GM12878 (cell line): ENCODE measurements around the gene ZNF423. TPM values are rescaled to one million over a fixed set of nuclear protein-coding genes. Genes with fewer than 3 reads are reported as not detected.

ENCODE experiments used
- ATAC-seq: fragments of 200-7000 bp; cut with Tn5 transposase; 3 replicates; pipeline ENCODE4 v1.9.1; 2020; ENCODE audit warnings: mild to moderate bottlenecking, moderate library complexity
- BruUV-seq: library from RNA; stranded (reverse); fragments of 400-500 nt; replicated peaks from 2 replicates; lab custom pipeline; 2021; lab: Mats Ljungman, UMichigan
- CTCF ChIA-PET: fragments of 300-600 bp; sonication (Branson Sonifier 250); formaldehyde crosslinking; extraction: SDS; loops from one replicate; lab custom pipeline; 2021; ENCODE audit warnings: inconsistent platforms; lab: Yijun Ruan, JAX
- POLR2A ChIA-PET: fragments of 350-600 bp; formaldehyde crosslinking; extraction: SDS; loops from one replicate; lab custom pipeline; 2021; ENCODE audit warnings: inconsistent platforms; lab: Charles Lee
- RAD21 ChIA-PET: fragments of 300-600 bp; sonication (Branson Sonifier 250); formaldehyde crosslinking; loops from one replicate; lab custom pipeline; 2023; ENCODE audit warnings: antibody characterized with exemption; ENCODE audit not compliant: unreplicated experiment; lab: Charles Lee
- SMC1A ChIA-PET: fragments of 300-600 bp; sonication (Branson Sonifier 250); formaldehyde crosslinking; loops from one replicate; lab custom pipeline; 2023; ENCODE audit not compliant: unreplicated experiment, uncharacterized antibody; lab: Charles Lee
- DNase-seq: peaks from one replicate; pipeline ENCODE4 v3.0.0-alpha.2; 2011; ENCODE audit warnings: low read depth, low spot score
- FAIRE-seq: peaks from 3 replicates; lab custom pipeline; 2011; peaks lifted over from hg19 to GRCh38; lab: Jason Lieb, UNC
- H2AFZ ChIP-seq: 2 replicates; pipeline ENCODE4 v1.6.0; 2011; ENCODE audit warnings: low read depth, low read length, control low read depth; ENCODE audit not compliant: control insufficient read depth
- H3K27ac ChIP-seq: 2 replicates; pipeline ENCODE4 v1.5.1; 2011; ENCODE audit warnings: control low read depth; ENCODE audit not compliant: control insufficient read depth, insufficient read depth
- H3K27me3 ChIP-seq, 2 experiments: replicated peaks in 1 of 2; 2 replicates each; pipeline versions ENCODE4 v1.6.0 to v1.6.1; 2011; ENCODE audit warnings: low read length in 1 of 2; ENCODE audit not compliant: control insufficient read depth in 2 of 2, insufficient read depth in 2 of 2
- H3K36me3 ChIP-seq, 2 experiments: 2 replicates each; pipeline ENCODE4 v1.5.1; 2011; ENCODE audit warnings: low read length in 1 of 2; ENCODE audit not compliant: control insufficient read depth in 2 of 2, insufficient read depth in 2 of 2
- H3K4me1 ChIP-seq: 2 replicates; pipeline ENCODE4 v1.6.1; 2011; ENCODE audit warnings: mild to moderate bottlenecking, low read length, moderate library complexity, mixed read lengths; ENCODE audit not compliant: control insufficient read depth, insufficient read depth
- H3K4me2 ChIP-seq: 2 replicates; pipeline ENCODE4 v1.6.0; 2011; ENCODE audit warnings: control low read depth; ENCODE audit not compliant: control insufficient read depth, insufficient read depth
- H3K4me3 ChIP-seq: fragments of 200-600 bp; sonication (generic); 2 replicates; pipeline ENCODE4 v1.5.1; 2016
- H3K79me2 ChIP-seq: 2 replicates; pipeline ENCODE4 v1.6.0; 2011; ENCODE audit warnings: low read length; ENCODE audit not compliant: control insufficient read depth, insufficient read depth
- H3K9ac ChIP-seq: 2 replicates; pipeline ENCODE4 v1.8.0; 2011; ENCODE audit warnings: low read length, control low read depth, mixed read lengths; ENCODE audit not compliant: control insufficient read depth, insufficient read depth
- H3K9me3 ChIP-seq: replicated peaks from 3 replicates; pipeline ENCODE4 v1.5.1; 2011; ENCODE audit warnings: mild to moderate bottlenecking, low read length; ENCODE audit not compliant: control insufficient read depth, insufficient read depth
- H4K20me1 ChIP-seq: 2 replicates; pipeline ENCODE4 v1.6.0; 2011; ENCODE audit not compliant: control insufficient read depth, insufficient read depth
- FOS ChIP-seq: IDR thresholded peaks from 3 replicates; pipeline ENCODE4 v1.6.1; 2011; ENCODE audit warnings: borderline replicate concordance; ENCODE audit not compliant: insufficient read length; ENCODE audit errors: extremely low read depth
- JUNB ChIP-seq: IDR thresholded peaks from 2 replicates; pipeline ENCODE4 v1.6.1; 2016; ENCODE audit warnings: antibody characterized with exemption, mild to moderate bottlenecking
- PKNOX1 ChIP-seq: fragments of 450-650 bp; IDR thresholded peaks from 2 replicates; pipeline ENCODE4 v1.6.1; 2016; ENCODE audit warnings: mild to moderate bottlenecking
- SMARCA5 ChIP-seq: fragments of 450-650 bp; IDR thresholded peaks from 2 replicates; pipeline ENCODE4 v1.6.1; 2017; ENCODE audit warnings: mild to moderate bottlenecking
- SREBF1 ChIP-seq: IDR thresholded peaks from 2 replicates; pipeline ENCODE4 v1.6.1; 2012; ENCODE audit warnings: mild to moderate bottlenecking, low read length
- WGBS: methylation state at CpG from one replicate; pipeline ENCODE4 v1.1.6; 2016; ENCODE audit warnings: low lambda C conversion rate; ENCODE audit not compliant: insufficient replicate concordance, insufficient coverage; ENCODE audit errors: missing lambda C conversion rate; 5-methylcytosine and 5-hydroxymethylcytosine counted together
- in situ Hi-C: fragments of 300-500 bp; cut with MboI; formaldehyde crosslinking; loops from 9 replicates; pipeline ENCODE4 v1.14.3; 2018; ENCODE audit warnings: mixed read lengths
- intact Hi-C: fragments of 100-400 bp; cut with micrococcal nuclease; formaldehyde crosslinking; loops from one replicate; pipeline ENCODE4 v1.14.2; 2022; ENCODE audit not compliant: unreplicated experiment
- polyA plus RNA-seq, 11 experiments: library from polyadenylated mRNA; depleted of rRNA in 4 of 11; unstranded in 6 of 11; stranded (reverse) in 5 of 11; fragments of >200 nt; fragmentation: Nextera tagmentation in 4 of 11; fragmentation: Illumina TruSeq in 1 of 11; extraction: Ambion mirVana in 4 of 11; extraction: Trizol in 1 of 11; gene quantifications; 1 replicate in 1 of 11; 2 replicates in 10 of 11; pipeline versions ENCODE4 v1.2.1 to v1.2.3, GENCODE V29; 2011 to 2016; ENCODE audit warnings: inconsistent platforms in 2 of 11, missing spikeins in 2 of 11, low read depth in 1 of 11
- total RNA-seq, 4 experiments: library from RNA; depleted of rRNA in 3 of 4; stranded (reverse); fragments of >200 nt in 3 of 4; fragmentation: Illumina TruSeq in 1 of 4; extraction: Trizol in 1 of 4; gene quantifications; 2 replicates each; pipeline versions ENCODE4 v1.2.1 to v1.2.3, GENCODE V29; 2013 to 2021
- TF ChIP-seq, protein P1 (sequence below): IDR thresholded peaks from 2 replicates; pipeline ENCODE4 v1.6.1; 2012; ENCODE audit warnings: low read length, inconsistent platforms

The ZNF423 gene
- total and polyA plus RNA-seq, 10 of the 15 experiments (the other 5 are each of a cell fraction or from before 2014, with no cell fraction given): 0.03 to 0.64 (median 0.10) TPM

DNA sequence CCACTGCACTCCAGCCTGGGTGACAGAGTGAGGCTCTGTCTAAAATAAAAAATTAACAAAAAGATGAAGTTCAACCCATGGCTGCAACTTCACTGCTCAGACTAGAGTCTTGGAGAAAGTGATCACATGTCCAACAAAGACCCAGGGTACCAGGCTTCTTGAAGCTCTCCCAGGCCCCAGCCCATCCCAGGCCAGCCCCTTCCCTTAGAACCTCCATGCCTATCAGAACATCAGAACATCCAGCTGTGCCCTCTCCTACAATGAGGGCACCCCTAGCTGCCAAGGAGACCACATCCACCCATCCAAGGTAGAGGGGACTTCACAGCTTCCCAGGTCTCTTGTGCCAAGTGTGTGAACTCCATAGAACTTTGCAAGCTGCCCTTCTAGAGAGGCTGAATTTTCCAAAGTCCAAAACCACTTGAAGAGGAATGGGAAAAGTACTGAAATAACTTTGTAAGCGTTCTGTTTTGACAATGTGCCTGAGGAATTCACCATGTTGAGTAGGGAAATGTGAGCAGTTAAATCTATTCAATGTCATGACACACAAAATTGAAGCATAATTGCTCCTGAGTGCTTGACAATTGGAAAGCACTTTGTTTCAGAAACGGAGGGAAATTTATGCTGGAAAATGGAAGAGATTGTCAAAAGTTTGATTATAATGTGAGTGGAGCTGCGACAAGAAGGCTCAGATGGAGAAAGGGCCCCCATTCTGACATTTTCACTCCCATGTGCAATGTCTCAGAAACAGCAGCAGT, 230.4 kb downstream of the ZNF423 start:
- CTCF ChIA-PET: no interaction called here
- no peak for TF ChIP-seq JUNB
- no peak for TF ChIP-seq PKNOX1
- no peak for TF ChIP-seq SREBF1
- no peak for TF ChIP-seq SMARCA5
- TF ChIP-seq, protein P1, sequence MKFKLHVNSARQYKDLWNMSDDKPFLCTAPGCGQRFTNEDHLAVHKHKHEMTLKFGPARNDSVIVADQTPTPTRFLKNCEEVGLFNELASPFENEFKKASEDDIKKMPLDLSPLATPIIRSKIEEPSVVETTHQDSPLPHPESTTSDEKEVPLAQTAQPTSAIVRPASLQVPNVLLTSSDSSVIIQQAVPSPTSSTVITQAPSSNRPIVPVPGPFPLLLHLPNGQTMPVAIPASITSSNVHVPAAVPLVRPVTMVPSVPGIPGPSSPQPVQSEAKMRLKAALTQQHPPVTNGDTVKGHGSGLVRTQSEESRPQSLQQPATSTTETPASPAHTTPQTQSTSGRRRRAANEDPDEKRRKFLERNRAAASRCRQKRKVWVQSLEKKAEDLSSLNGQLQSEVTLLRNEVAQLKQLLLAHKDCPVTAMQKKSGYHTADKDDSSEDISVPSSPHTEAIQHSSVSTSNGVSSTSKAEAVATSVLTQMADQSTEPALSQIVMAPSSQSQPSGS: no peak
- TF ChIP-seq FOS: no peak
- no TSS peak for BruUV-seq
- no peaks in the 10 kb centered on the region for H3K36me3 ChIP-seq
- FAIRE-seq: no peak
- in situ Hi-C loops: no loop called here
- no peak overlapping the region for H3K27ac ChIP-seq
- H3K4me1 ChIP-seq: no peaks in the 10 kb centered on the region
- intact Hi-C loops: no loop called here
- RAD21 ChIA-PET: no interaction called here
- SMC1A ChIA-PET: no interaction called here
- no peak overlapping the region for H3K9ac ChIP-seq
- no peaks in the 10 kb centered on the region; a peak in 1 of 4 replicates for H3K27me3 ChIP-seq
- no peak for DNase-seq
- ATAC-seq: no peak
- no peaks in the 10 kb centered on the region; the same call in 1 of the 3 replicates for H3K9me3 ChIP-seq
- H3K4me2 ChIP-seq: no peak overlapping the region
- no peak overlapping the region for H2AFZ ChIP-seq
- no peak overlapping the region for H3K4me3 ChIP-seq
- POLR2A ChIA-PET: no interaction called here
- no peaks in the 10 kb centered on the region for H3K79me2 ChIP-seq
- H4K20me1 ChIP-seq: no peaks in the 10 kb centered on the region
- WGBS: 3% methylated on average over 3 of the region's 3 CpGs
